Pancreas (tissue), 10 donors: ENCODE measurements around the gene SCAF11. TPM values are rescaled to one million over a fixed set of nuclear protein-coding genes. Genes with fewer than 3 reads are reported as not detected.
"Not testable (repeated sequence)": the region's sequence is repeated elsewhere in the genome, so short reads cannot be mapped to it uniquely, and the experiment has no call there.

Experiments
- ATAC-seq, 4 donors: fragments of 200-7000 bp; cut with Tn5 transposase; one replicate each; pipeline versions ENCODE4 v1.8.0 to v1.9.1; 2020; ENCODE audit warnings: mild to moderate bottlenecking in 4 of 4, moderate library complexity in 4 of 4
- DNase-seq, 6 donors: peaks; one replicate each; pipeline ENCODE4 v3.0.0-alpha.2; 2020
- FAIRE-seq: peaks from 2 replicates; lab custom pipeline; 2012; peaks lifted over from hg19 to GRCh38; lab: Jason Lieb, UNC
- H3K27ac ChIP-seq, 4 donors: fragments of 200-600 bp; sonication (generic); 1 replicate in 3 of 4; 2 replicates in 1 of 4; pipeline versions ENCODE4 v1.5.0 to v1.8.0; 2020
- H3K27me3 ChIP-seq, 4 donors: fragments of 200-600 bp; one replicate each; pipeline ENCODE4 v1.8.0; 2021
- H3K36me3 ChIP-seq, 3 donors: fragments of 200-600 bp; sonication (generic) in 1 of 3; one replicate each; pipeline versions ENCODE4 v1.5.0 to v1.8.0; 2020 to 2021
- H3K4me1 ChIP-seq, 3 donors: fragments of 200-600 bp; one replicate each; pipeline ENCODE4 v1.8.0; 2021
- H3K4me3 ChIP-seq, 4 donors: fragments of 200-600 bp; sonication (generic) in 2 of 4; one replicate each; pipeline versions ENCODE4 v1.5.0 to v1.8.0; 2020 to 2021
- H3K9me3 ChIP-seq, 4 donors: fragments of 200-600 bp; one replicate each; pipeline ENCODE4 v1.8.0; 2021
- WGBS, 2 donors: extraction: QIAGEN DNeasy Blood & Tissue Kit; methylation state at CpG; one replicate each; pipeline ENCODE4 v1.1.7; 2013; 5-methylcytosine and 5-hydroxymethylcytosine counted together
- intact Hi-C, 3 donors: fragments of 100-400 bp; cut with DNase I; formaldehyde crosslinking; loops; one replicate each; pipeline versions ENCODE4 v1.11.1 to v1.14.2; 2022
- polyA plus RNA-seq, 2 donors: library from polyadenylated mRNA; stranded (reverse); fragments of 200-250 nt; gene quantifications; one replicate each; pipeline ENCODE4 v1.2.3, GENCODE V29; 2013
- total RNA-seq, 6 donors: library from RNA; stranded (reverse); fragmentation: NEBNext Ultra II Directional in 4 of 6; extraction: Animal tissue kit (Norgen Biotek cat#: 25700) in 4 of 6; gene quantifications; one replicate each; pipeline versions ENCODE4 v1.2.1 to v1.2.4, GENCODE V29; 2021 to 2023
- TF ChIP-seq, protein P1 (sequence below), 4 donors: fragments of 200-600 bp; sonication (generic) in 3 of 4; IDR thresholded peaks; one replicate each; pipeline versions ENCODE4 v1.5.0 to v1.8.0; 2021; ENCODE audit warnings: antibody characterized with exemption in 4 of 4
- donor health status: healthy with polysubstance abuse.
- donor health status: DM: no; HTN: no; CAD: no; lungs with moderate emphysema.
- donor health status: DM: no; HTN: no; CAD: no.
- donor health status: control.
- donor health status: control.
- donor health status: Bipolar disorder and iron deficiency.
- donor health status: DM: yes; HTN: yes; CAD: no.
- donor health status: DM: no; HTN: no; CAD: no.
- donor health status: DM: no; HTN: no; CAD: no.
- donor health status: DM: yes; HTN: yes; CAD: no.

Gene SCAF11, protein sequence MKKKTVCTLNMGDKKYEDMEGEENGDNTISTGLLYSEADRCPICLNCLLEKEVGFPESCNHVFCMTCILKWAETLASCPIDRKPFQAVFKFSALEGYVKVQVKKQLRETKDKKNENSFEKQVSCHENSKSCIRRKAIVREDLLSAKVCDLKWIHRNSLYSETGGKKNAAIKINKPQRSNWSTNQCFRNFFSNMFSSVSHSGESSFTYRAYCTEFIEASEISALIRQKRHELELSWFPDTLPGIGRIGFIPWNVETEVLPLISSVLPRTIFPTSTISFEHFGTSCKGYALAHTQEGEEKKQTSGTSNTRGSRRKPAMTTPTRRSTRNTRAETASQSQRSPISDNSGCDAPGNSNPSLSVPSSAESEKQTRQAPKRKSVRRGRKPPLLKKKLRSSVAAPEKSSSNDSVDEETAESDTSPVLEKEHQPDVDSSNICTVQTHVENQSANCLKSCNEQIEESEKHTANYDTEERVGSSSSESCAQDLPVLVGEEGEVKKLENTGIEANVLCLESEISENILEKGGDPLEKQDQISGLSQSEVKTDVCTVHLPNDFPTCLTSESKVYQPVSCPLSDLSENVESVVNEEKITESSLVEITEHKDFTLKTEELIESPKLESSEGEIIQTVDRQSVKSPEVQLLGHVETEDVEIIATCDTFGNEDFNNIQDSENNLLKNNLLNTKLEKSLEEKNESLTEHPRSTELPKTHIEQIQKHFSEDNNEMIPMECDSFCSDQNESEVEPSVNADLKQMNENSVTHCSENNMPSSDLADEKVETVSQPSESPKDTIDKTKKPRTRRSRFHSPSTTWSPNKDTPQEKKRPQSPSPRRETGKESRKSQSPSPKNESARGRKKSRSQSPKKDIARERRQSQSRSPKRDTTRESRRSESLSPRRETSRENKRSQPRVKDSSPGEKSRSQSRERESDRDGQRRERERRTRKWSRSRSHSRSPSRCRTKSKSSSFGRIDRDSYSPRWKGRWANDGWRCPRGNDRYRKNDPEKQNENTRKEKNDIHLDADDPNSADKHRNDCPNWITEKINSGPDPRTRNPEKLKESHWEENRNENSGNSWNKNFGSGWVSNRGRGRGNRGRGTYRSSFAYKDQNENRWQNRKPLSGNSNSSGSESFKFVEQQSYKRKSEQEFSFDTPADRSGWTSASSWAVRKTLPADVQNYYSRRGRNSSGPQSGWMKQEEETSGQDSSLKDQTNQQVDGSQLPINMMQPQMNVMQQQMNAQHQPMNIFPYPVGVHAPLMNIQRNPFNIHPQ (N-terminal part only)
- 10 to 100 TPM; 40.8 to 74.2 (median 47.1) TPM for total RNA-seq
- polyA plus RNA-seq: 10 to 100 TPM; 13.8 to 18.7 TPM

DNA sequence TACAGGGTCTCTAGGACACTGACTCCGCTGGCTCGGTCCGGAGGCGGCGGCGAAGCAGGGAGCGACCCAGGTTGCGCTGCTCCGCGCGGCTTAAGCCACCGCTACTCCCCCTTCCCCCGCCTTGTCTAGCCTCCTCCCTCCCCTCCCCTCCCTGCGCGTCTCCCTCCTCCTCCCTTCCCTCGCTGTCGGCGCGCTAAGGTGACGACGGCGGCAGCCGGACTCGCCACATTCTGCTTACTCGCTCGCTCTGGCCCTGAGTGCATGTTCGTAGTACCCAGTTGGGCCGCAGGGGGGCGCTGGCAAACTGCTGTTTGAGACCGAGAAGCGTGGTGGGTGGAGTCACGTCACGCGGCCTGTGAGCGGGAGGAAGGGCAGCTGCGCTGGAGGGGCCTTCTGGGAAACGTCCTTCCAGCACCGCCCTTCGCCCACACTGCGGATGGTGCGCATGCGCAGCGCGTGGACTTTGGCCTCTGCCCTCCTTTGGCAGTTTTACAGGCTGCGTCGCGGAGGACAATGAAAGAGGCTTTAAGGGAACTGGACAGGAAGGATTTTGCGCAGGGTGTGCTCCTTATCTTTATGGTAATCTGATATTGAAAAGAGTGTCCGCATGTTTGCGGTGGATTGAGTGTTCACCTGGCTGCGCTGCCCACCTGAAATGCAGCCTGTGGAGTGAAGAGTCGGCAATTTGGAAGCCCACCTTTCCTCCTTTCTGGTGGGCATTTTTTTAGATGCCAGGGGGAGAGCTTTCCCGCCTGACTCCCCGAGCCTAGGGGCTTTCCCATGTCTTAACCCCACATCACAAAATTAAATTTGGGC is at the start of gene SCAF11:
TSS of gene SCAF11 (minus strand) at position 107 of the 816 bp plus-strand sequence. CDS start 26,407 bp downstream, outside the sequence.
- ATAC-seq (peak; percentile 84 to 91 (median 88)), FAIRE-seq (peak; percentile 80), DNase-seq (peak; percentile 100)
- 0 to 1% methylated on average over 44 to 54 of the region's 54 CpGs for WGBS, 2 donors
- Histone ChIP-seq H3K4me1 (peaks cover 9 to 33% (median 30%) of the 10 kb centered on the region in 3 donors), H3K4me3 (peak within 1 kb of the TSS; percentile 61 to 85 (median 70)), H3K27me3 (no peaks in the 10 kb centered on the region), H3K27ac (peak within 1 kb of the TSS; percentile 98 to 100 (median 98)), H3K36me3 (no peaks in the 10 kb centered on the region), H3K9me3 (no peaks in the 10 kb centered on the region)
- TF ChIP-seq, protein P1, sequence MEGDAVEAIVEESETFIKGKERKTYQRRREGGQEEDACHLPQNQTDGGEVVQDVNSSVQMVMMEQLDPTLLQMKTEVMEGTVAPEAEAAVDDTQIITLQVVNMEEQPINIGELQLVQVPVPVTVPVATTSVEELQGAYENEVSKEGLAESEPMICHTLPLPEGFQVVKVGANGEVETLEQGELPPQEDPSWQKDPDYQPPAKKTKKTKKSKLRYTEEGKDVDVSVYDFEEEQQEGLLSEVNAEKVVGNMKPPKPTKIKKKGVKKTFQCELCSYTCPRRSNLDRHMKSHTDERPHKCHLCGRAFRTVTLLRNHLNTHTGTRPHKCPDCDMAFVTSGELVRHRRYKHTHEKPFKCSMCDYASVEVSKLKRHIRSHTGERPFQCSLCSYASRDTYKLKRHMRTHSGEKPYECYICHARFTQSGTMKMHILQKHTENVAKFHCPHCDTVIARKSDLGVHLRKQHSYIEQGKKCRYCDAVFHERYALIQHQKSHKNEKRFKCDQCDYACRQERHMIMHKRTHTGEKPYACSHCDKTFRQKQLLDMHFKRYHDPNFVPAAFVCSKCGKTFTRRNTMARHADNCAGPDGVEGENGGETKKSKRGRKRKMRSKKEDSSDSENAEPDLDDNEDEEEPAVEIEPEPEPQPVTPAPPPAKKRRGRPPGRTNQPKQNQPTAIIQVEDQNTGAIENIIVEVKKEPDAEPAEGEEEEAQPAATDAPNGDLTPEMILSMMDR (IDR thresholded peaks at IDR 0.05): peak; percentile 81 to 98 (median 92)
- intact Hi-C loops: no loop called here

DNA sequence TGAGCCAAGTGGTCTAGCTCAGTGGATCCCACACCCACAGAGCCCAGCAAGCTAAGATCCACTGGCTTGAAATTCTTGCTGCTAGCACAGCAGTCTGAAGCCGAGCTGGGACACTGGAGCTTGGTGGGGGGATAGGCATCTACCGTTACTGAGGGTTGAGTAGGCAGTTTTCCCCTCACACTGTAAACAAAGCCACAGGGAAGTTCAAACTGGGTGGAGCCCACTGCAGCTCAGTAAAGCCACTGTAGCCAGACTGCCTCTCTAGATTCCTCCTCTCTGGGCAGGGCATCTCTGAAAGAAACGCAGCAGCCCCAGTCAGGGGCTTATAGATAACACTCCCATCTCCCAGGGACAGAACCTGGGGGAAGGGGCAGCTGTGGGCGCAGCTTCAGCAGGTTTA is 46.7 kb upstream of the SCAF11 start:
- DNase-seq, intact Hi-C loops, H3K4me3 ChIP-seq, H3K27me3 ChIP-seq, H3K27ac ChIP-seq, H3K36me3 ChIP-seq, FAIRE-seq, ATAC-seq, H3K9me3 ChIP-seq, H3K4me1 ChIP-seq: not testable (repeated sequence)
- WGBS, 2 donors: 32 to 35% methylated on average over 4 of the region's 4 CpGs

DNA sequence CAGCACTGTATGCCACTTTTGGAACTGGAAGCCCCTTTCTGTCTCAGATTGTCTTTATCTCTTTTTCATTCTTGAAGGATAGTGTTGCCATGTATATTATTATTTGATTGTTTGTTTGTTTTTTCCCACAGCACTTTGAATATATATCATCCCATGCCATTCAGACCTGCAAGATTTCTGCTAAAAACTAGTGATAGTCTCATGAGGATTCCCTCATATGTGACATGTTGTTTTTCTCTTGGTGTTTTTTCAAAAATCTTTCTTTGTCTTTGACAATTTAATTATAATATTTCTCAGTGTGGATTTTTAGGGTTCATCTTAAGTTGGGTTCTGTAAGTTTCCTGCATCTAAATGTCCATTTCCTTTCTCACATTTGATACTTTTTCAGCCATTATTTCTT is 36.8 kb upstream of the SCAF11 start:
- H3K27me3 ChIP-seq: no peaks in the 10 kb centered on the region
- intact Hi-C loops: no loop called here
- FAIRE-seq (no peak), DNase-seq (no peak), ATAC-seq (no peak)
- no peak overlapping the region for H3K27ac ChIP-seq
- no peaks in the 10 kb centered on the region for H3K4me1 ChIP-seq
- H3K9me3 ChIP-seq: no peaks in the 10 kb centered on the region
- TF ChIP-seq, protein P1 (IDR thresholded peaks at IDR 0.05): no peak
- no peaks in the 10 kb centered on the region for H3K36me3 ChIP-seq
- H3K4me3 ChIP-seq: no peak overlapping the region

DNA sequence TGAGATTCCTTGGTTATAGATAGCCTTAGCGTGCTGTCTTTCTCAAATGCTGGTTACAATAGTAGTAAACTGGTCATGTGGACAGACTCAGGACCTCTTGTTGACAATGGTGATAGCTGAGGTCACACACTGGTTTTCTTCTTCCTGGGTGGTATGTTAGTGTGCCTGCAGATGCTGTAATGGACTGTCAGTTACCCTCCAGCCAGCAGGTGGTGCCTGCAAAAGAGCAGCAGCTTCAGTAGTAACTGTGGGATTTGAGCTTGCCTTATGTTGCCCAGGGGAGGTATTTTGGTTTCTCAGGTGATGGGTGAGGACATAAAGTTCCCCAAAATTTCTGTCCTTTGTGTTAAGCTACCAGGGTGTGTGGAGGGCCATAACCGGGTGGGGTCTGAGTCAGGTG is 33.7 kb upstream of the SCAF11 start:
- no peak for ATAC-seq
- no peaks in the 10 kb centered on the region for H3K4me1 ChIP-seq
- DNase-seq: no peak
- no peaks in the 10 kb centered on the region for H3K9me3 ChIP-seq
- TF ChIP-seq, protein P1 (IDR thresholded peaks at IDR 0.05): no peak
- intact Hi-C loops: no loop called here
- 57 to 66% methylated on average over 2 of the region's 2 CpGs for WGBS, 2 donors
- no peaks in the 10 kb centered on the region for H3K27me3 ChIP-seq
- FAIRE-seq: no peak
- H3K4me3 ChIP-seq: no peak overlapping the region
- no peaks in the 10 kb centered on the region for H3K36me3 ChIP-seq
- H3K27ac ChIP-seq: no peak overlapping the region
